Measurements from ENCODE around the gene LRCH4.

Gene LRCH4

DNA sequence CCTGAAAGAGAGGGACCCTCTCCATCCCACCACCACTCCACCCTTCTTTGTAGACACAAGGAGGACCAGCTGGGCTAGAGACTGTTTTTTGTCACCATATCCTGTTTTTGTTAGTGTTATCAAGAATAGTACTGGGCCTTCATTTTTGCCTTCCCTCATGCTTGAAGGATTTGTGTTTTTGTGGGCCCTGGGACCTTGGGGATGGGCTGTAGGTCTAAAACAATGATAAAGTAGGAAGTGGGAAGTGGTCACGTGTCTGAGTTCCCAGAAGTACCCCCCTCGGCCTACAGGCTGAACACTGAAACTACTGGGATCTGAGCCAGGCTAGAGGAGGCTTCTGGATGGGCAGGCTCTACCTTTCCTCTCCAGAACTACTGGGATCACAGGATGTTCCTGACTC, 38.1 kb downstream of the LRCH4 start:
- TF ChIP-seq, protein P1, sequence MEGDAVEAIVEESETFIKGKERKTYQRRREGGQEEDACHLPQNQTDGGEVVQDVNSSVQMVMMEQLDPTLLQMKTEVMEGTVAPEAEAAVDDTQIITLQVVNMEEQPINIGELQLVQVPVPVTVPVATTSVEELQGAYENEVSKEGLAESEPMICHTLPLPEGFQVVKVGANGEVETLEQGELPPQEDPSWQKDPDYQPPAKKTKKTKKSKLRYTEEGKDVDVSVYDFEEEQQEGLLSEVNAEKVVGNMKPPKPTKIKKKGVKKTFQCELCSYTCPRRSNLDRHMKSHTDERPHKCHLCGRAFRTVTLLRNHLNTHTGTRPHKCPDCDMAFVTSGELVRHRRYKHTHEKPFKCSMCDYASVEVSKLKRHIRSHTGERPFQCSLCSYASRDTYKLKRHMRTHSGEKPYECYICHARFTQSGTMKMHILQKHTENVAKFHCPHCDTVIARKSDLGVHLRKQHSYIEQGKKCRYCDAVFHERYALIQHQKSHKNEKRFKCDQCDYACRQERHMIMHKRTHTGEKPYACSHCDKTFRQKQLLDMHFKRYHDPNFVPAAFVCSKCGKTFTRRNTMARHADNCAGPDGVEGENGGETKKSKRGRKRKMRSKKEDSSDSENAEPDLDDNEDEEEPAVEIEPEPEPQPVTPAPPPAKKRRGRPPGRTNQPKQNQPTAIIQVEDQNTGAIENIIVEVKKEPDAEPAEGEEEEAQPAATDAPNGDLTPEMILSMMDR (IDR thresholded peaks at IDR 0.05; ENCODE audit: low read depth, low read length, missing control alignments): no peak
- no peak overlapping the region for H3K4me3 ChIP-seq (replicated peaks; ENCODE audit: low read depth, low read length)
- no peak for DNase-seq (ENCODE audit: extremely low read depth, low read depth)

DNA sequence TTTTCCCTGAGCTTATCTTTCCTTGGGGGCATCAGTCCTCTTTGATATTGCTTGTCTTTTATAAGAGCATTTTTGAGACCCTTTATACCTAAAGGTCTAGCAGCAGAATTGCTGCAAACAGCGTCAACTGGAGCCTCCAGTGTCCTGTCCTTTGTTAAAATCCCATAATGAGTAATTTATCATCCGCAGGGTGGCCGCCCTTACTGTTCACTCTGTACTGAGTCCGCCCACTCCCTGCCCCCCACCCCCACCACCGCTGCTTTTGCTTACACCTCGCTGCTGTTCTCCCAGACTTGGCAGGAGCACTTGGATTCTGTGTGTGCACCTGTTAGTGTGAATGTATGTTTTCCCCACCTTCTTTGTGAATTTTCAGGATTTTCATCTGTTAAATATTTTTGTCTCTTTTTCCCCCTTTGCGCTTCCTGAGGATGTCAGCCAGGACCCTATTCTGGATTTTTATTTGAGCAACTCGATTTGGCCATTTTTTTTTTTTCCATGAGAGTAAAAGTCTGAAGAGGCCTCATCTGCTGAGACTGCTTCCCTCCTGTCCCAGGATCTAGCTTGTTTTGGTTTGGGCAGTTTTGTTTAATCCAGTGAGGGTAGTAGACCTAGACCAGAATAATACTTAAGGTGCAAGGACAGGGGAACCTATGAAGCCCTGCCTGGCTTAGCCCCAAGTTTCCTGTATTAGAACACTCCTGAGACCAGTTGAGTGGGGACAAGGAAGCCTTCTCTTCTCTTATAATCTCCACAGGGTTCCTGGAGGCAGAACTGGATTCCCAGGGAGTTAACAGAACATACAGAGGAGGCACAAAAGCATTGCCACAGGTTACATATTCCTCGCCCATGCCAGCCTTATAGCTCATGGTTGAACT, 38.8 kb downstream of the LRCH4 start:
- TF ChIP-seq, protein P1 (IDR thresholded peaks at IDR 0.05; ENCODE audit: low read depth, low read length, missing control alignments): no peak
- no peak overlapping the region for H3K4me3 ChIP-seq (replicated peaks; ENCODE audit: low read depth, low read length)
- DNase-seq (ENCODE audit: extremely low read depth, low read depth): no peak

DNA sequence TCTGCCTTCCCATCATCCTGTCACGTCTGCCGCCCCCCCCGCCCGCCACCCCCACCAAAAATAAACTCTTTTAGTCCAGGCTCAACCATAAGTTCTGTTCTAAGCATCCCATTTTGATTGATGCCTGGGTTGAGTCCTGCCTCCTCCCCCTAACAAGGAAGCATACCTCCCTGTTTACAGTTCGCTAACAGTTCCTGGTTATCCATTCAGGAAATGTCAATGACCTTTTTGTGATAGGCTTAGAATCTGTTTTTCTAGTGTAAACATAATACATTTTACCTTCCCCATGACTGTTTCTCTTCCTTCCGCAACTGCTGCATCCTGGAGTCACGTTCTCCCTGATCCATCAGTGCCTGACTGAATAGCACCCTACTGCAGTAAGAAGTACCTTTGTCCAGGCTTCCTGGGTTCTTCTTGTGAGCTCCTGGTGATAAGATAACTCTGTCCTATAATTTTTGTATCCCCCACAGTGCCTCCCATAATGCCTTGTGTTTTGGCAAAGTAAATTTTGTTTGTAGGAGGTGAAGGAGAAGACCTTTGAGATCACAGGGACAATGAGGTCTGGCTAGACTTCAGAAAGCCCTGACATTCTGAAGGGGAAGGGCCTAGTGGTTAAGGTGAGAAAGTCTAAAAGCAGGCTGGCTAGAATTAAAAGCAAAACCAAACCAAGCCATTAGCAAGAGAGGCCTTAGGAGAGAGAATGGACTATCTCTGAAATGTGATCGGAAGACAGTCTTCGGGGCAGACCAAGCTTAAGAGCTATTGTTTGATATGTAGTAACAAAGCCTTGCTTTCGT, 39.6 kb downstream of the LRCH4 start:
- TF ChIP-seq, protein P1 (IDR thresholded peaks at IDR 0.05; ENCODE audit: low read depth, low read length, missing control alignments): no peak
- no peak overlapping the region for H3K4me3 ChIP-seq (replicated peaks; ENCODE audit: low read depth, low read length)
- DNase-seq (ENCODE audit: extremely low read depth, low read depth): no peak

DNA sequence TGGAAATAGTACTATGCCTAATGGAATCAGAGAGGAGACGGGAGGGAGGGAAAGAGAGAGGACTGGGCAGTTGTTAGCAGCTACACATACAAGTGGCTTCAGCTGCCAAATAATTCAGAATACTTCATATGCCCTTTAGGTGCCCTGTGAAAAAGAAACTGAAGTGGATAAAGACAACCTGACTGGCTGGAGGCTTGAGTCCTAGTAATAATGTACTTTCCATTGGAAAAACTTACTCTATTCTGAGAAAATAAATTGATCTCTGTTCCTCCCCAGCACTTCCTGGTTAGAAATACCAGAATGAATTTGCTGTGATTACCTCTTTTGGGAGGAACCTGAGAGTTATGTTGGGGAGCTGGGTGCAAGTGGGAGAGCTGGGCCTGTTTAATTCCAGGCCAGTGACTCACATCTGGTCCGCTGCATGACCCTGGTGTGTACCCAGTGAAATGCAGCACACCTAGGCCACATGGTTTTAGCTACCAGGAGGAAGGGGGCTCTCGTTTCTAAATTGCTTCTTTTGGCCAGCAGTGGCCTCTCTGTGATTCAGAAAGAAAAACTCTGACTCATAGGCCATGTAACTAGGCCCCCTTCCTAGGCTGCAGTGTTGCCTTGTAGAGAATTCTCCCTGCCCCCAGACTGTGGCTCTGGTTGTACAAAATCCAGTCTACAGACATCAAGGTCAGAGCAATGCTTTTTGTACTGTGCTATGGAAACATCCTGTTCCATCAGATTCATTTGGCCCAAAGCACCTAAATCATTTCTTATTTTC, 40.4 kb downstream of the LRCH4 start:
- TF ChIP-seq, protein P1 (IDR thresholded peaks at IDR 0.05; ENCODE audit: low read depth, low read length, missing control alignments): no peak
- DNase-seq (ENCODE audit: extremely low read depth, low read depth): peak; percentile 80
- H3K4me3 ChIP-seq (replicated peaks; ENCODE audit: low read depth, low read length): no peak overlapping the region

DNA sequence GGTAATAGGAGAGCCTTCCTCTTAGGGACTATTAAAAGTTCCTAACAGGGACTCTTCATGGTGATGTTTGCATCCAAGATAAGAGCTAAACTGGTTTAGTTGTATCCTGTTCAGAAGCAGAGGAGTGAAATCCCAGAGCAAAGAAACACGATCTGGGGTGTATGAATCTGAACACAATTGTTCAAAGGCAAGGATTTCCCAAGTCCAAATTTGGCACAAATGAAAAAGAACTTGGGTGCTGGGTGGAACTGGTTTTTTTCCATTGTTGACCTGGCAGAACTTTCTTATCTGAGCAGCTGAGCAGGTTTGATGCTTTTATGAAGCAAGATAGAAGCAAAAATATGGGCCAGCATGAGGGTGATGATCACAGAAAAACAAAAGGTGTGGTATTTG, 41.0 kb downstream of the LRCH4 start:
- no peak for DNase-seq (ENCODE audit: extremely low read depth, low read depth)
- H3K4me3 ChIP-seq (replicated peaks; ENCODE audit: low read depth, low read length): no peak overlapping the region
- TF ChIP-seq, protein P1 (IDR thresholded peaks at IDR 0.05; ENCODE audit: low read depth, low read length, missing control alignments): no peak

DNA sequence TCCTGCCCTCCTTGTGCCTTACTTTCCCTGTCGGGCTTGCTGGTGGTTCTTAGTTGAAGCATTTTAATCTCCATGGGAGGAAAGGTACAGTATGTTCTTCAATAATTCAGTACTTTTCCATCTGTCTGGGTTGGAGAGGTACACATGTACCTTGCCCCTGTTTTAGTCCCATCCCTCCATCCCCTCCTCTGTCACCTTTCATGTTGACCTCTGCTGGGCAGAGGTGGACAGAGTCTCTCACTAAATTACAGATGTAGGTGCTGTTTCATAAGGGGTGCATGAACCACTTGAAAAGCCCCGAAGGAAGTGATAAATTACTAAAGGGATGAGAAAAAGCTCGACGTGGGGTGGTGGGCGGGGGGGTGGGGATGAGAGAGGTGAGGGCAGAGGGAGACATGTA, 41.5 kb downstream of the LRCH4 start:
- TF ChIP-seq, protein P1 (IDR thresholded peaks at IDR 0.05; ENCODE audit: low read depth, low read length, missing control alignments): no peak
- no peak for DNase-seq (ENCODE audit: extremely low read depth, low read depth)
- no peak overlapping the region for H3K4me3 ChIP-seq (replicated peaks; ENCODE audit: low read depth, low read length)
